ENCODE data around the gene MUS81. TPM values are rescaled to one million over a fixed set of nuclear protein-coding genes. Genes with fewer than 3 reads are reported as not detected.
A peak's percentile ranks its signal among the peaks of the same experiment; 100 is the strongest.
"Not testable (repeated sequence)": the region's sequence is repeated elsewhere in the genome, so short reads cannot be mapped to it uniquely, and the experiment has no call there.

The MUS81 gene
- total and polyA plus RNA-seq, 4 donors = 40.7 to 102 (median 61.9) TPM

DNA sequence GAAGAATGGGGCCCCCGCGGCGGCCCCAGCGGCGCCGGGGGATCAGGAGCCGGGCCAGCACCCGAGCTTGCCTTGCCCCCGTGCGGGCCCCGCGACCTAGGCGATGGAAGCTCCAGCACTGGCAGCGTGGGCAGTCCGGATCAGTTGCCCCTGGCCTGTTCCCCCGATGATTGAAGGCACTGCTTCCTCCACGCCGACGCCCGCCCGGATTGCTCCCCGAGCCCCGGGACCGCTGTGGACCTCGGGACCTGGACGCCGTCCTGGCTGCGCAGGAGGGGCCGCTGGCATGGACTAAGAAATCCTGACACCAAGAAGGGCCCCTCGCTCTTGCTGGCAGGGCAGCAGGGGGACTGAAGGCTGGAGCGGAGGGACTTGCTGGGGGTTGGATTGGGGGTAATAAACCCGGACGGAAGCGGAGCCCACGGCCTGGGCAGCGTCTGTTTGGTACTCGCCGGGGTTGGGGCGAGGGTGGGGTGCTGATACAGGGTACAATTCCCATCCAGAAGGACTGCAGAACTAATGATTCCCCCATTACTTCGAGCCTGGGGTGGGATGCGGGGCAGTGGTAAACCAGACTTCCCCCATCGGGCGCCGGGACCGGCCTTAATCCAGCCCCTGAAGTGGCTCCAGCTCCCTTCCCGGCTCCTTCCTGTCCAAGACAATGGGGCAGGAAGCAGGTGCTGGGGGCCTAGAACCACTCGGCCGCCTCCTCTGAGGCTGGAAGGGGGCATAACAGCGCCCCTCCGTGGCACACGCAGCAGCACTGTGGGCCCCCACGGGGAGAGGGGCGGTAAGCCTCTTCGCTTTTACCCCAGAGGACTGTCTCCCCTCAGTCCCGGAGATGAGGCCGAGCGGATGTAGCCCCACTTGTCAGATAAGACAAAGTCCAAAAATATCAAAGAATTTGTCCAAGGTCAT is 31.2 kb downstream of the MUS81 start:
- DNase-seq (peak in 1 of 2 donors; percentile 62), ATAC-seq (ENCODE audit: low FRiP score) (no peak)

DNA sequence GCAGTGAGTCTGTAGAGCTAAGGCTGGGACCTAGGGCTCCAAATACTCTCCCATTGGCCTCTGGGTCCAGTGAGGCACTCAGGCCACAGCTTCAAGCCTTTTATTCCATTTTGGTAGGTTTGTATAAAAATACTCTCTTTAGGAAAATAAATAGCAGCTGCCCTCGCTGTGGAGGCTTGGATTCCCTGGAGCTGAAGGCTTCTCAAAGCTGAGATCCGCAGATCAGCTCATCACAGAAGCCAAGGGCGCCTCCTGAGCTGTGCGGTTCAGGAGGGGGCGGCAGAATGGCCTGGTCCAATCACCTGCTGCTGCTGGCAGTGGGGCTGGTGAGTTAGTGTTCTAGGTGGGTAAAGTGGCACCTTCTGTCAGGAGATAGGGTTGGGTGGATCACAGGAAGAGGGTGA is 31.9 kb downstream of the MUS81 start:
- H3K36me3 ChIP-seq (ENCODE audit: control insufficient read depth in 1 of 2, insufficient read depth in 2 of 2, low read length in 1 of 2); ATAC-seq (ENCODE audit: low FRiP score); H3K4me3 ChIP-seq (ENCODE audit: low read length in 2 of 2); DNase-seq; H3K27me3 ChIP-seq (ENCODE audit: control insufficient read depth in 1 of 2, insufficient read depth in 2 of 2, low read length in 1 of 2); intact Hi-C loops (cut with DNase I); H3K4me1 ChIP-seq (ENCODE audit: control insufficient read depth in 1 of 2, insufficient read depth in 2 of 2, low read length in 2 of 2); H3K9me3 ChIP-seq (ENCODE audit: control insufficient read depth, low read length): not testable (repeated sequence)
- 60% methylated on average over 5 of the region's 5 CpGs for WGBS, 2 donors
- H3K27ac ChIP-seq (ENCODE audit: low read depth in 1 of 2, low read length in 2 of 2) = peak overlapping the region in 1 of 2 donors; percentile 98

More for the DNA sequence above, 31.2 kb downstream of the MUS81 start:
- H3K4me3 ChIP-seq (ENCODE audit: low read length in 2 of 2) = peak overlapping the region; percentile 35 to 58
- H3K4me1 ChIP-seq (ENCODE audit: control insufficient read depth in 1 of 2, insufficient read depth in 2 of 2, low read length in 2 of 2) = peaks cover 0 to 3% of the 10 kb centered on the region in 2 donors
- H3K9me3 ChIP-seq (ENCODE audit: control insufficient read depth, low read length) = no peaks in the 10 kb centered on the region
- WGBS, 2 donors = 2 to 3% methylated on average over 55 to 57 of the region's 57 CpGs
- no peaks in the 10 kb centered on the region for H3K36me3 ChIP-seq (ENCODE audit: control insufficient read depth in 1 of 2, insufficient read depth in 2 of 2, low read length in 1 of 2)
- H3K27me3 ChIP-seq (ENCODE audit: control insufficient read depth in 1 of 2, insufficient read depth in 2 of 2, low read length in 1 of 2) = peaks cover 0 to 5% of the 10 kb centered on the region in 2 donors
- H3K27ac ChIP-seq (ENCODE audit: low read depth in 1 of 2, low read length in 2 of 2) = peak overlapping the region; percentile 15 to 98
- intact Hi-C loops (cut with DNase I) = no loop called here

- H3K9me3 ChIP-seq (ENCODE audit: control insufficient read depth, low read length) = no peaks in the 10 kb centered on the region
- 75 to 76% methylated on average over 10 of the region's 10 CpGs for WGBS, 2 donors
- ATAC-seq (ENCODE audit: low FRiP score) (no peak), DNase-seq (no peak)
- H3K27me3 ChIP-seq (ENCODE audit: control insufficient read depth in 1 of 2, insufficient read depth in 2 of 2, low read length in 1 of 2) = peaks cover 0 to 5% of the 10 kb centered on the region in 2 donors
- H3K4me1 ChIP-seq (ENCODE audit: control insufficient read depth in 1 of 2, insufficient read depth in 2 of 2, low read length in 2 of 2) = no peaks in the 10 kb centered on the region
- no peaks in the 10 kb centered on the region for H3K36me3 ChIP-seq (ENCODE audit: control insufficient read depth in 1 of 2, insufficient read depth in 2 of 2, low read length in 1 of 2)
- peak overlapping the region in 1 of 2 donors; percentile 11 for H3K27ac ChIP-seq (ENCODE audit: low read depth in 1 of 2, low read length in 2 of 2)
- no peak overlapping the region for H3K4me3 ChIP-seq (ENCODE audit: low read length in 2 of 2)
- intact Hi-C loops (cut with DNase I) = no loop called here
Observed at GRCh38 chr11:65892661-65893317, 32.6 kb downstream of the MUS81 start.

- H3K36me3 ChIP-seq (ENCODE audit: control insufficient read depth in 1 of 2, insufficient read depth in 2 of 2, low read length in 1 of 2) = no peaks in the 10 kb centered on the region
- DNase-seq = peak; percentile 75 to 82
- ATAC-seq (ENCODE audit: low FRiP score) = no peak
- 85 to 96% methylated on average over 16 of the region's 16 CpGs for WGBS, 2 donors
- H3K27me3 ChIP-seq (ENCODE audit: control insufficient read depth in 1 of 2, insufficient read depth in 2 of 2, low read length in 1 of 2) = peaks cover 0 to 5% of the 10 kb centered on the region in 2 donors
- no peak overlapping the region for H3K4me3 ChIP-seq (ENCODE audit: low read length in 2 of 2)
- no peaks in the 10 kb centered on the region for H3K9me3 ChIP-seq (ENCODE audit: control insufficient read depth, low read length)
- no peaks in the 10 kb centered on the region for H3K4me1 ChIP-seq (ENCODE audit: control insufficient read depth in 1 of 2, insufficient read depth in 2 of 2, low read length in 2 of 2)
- intact Hi-C loops (cut with DNase I) = no loop called here
- peak overlapping the region in 1 of 2 donors; percentile 77 for H3K27ac ChIP-seq (ENCODE audit: low read depth in 1 of 2, low read length in 2 of 2)
Observed at GRCh38 chr11:65894034-65894591, 33.9 kb downstream of the MUS81 start.

- no peak for DNase-seq
- 93 to 96% methylated on average over 5 of the region's 5 CpGs for WGBS, 2 donors
- no peak for ATAC-seq (ENCODE audit: low FRiP score)
- H3K4me1 ChIP-seq (ENCODE audit: control insufficient read depth in 1 of 2, insufficient read depth in 2 of 2, low read length in 2 of 2) = no peaks in the 10 kb centered on the region
- no peak overlapping the region for H3K27ac ChIP-seq (ENCODE audit: low read depth in 1 of 2, low read length in 2 of 2)
- intact Hi-C loops (cut with DNase I) = no loop called here
- no peak overlapping the region for H3K4me3 ChIP-seq (ENCODE audit: low read length in 2 of 2)
- no peaks in the 10 kb centered on the region for H3K9me3 ChIP-seq (ENCODE audit: control insufficient read depth, low read length)
- no peaks in the 10 kb centered on the region for H3K36me3 ChIP-seq (ENCODE audit: control insufficient read depth in 1 of 2, insufficient read depth in 2 of 2, low read length in 1 of 2)
- peaks cover 0 to 5% of the 10 kb centered on the region in 2 donors for H3K27me3 ChIP-seq (ENCODE audit: control insufficient read depth in 1 of 2, insufficient read depth in 2 of 2, low read length in 1 of 2)
Observed at GRCh38 chr11:65895482-65895981, 35.3 kb downstream of the MUS81 start.

DNA sequence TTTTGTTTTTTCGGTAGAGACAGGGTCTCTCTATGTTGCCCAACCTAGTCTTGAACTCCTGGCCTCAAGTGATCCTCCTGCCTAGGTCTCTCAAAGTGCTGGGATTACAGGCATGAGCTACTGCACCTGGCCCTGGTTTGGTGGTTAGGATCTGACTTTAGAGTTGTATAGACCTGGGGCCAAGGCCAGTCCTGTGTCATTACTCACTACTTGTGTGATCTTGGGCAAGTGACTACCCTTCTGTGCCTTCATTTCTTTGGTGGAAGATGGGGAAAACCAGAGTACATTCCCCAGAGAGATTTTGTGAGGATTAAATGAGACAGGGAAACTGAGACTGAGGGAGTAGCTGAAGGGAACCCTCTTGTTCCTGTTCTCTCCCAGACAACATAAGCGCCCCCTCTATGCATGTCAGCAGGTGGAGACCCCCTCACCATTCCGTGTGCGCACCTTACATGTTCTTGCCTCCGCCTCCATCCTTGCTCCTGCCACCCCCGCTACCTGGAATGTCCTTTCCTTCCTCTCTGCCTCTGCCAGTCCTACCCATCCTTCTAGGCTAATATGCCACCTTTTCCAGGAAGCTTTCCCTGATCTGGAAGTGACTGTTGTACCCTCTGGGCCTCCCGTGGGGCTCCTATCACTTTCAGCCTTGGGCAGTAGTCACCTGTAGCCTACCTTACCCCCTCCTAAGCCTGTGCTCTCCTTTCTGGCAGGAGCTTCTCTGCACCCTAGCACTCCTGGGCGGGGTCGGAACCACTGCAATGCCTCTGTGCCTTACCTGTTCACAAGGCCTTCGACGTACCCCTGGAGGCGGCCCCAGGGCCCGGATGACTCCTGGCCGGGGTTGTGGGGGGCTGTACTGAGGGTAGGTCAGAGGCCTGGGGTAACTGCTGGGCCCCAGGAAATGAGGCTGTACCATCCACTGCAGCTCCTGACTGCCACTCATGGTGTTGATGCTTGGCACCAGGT is 36.1 kb downstream of the MUS81 start:
- no peak overlapping the region for H3K4me3 ChIP-seq (ENCODE audit: low read length in 2 of 2)
- no peak for DNase-seq
- no peak for ATAC-seq (ENCODE audit: low FRiP score)
- peak overlapping the region in 1 of 2 donors; percentile 30 for H3K27ac ChIP-seq (ENCODE audit: low read depth in 1 of 2, low read length in 2 of 2)
- H3K36me3 ChIP-seq (ENCODE audit: control insufficient read depth in 1 of 2, insufficient read depth in 2 of 2, low read length in 1 of 2) = no peaks in the 10 kb centered on the region
- intact Hi-C loops (cut with DNase I) = no loop called here
- 94% methylated on average over 14 of the region's 14 CpGs for WGBS, 2 donors
- no peaks in the 10 kb centered on the region for H3K9me3 ChIP-seq (ENCODE audit: control insufficient read depth, low read length)
- peaks cover 0 to under 1% of the 10 kb centered on the region in 2 donors for H3K27me3 ChIP-seq (ENCODE audit: control insufficient read depth in 1 of 2, insufficient read depth in 2 of 2, low read length in 1 of 2)
- H3K4me1 ChIP-seq (ENCODE audit: control insufficient read depth in 1 of 2, insufficient read depth in 2 of 2, low read length in 2 of 2) = no peaks in the 10 kb centered on the region

- ATAC-seq (ENCODE audit: low FRiP score) (no peak), DNase-seq (no peak)
- Histone ChIP-seq H3K4me1 (ENCODE audit: control insufficient read depth in 1 of 2, insufficient read depth in 2 of 2, low read length in 2 of 2) (no peaks in the 10 kb centered on the region), H3K36me3 (ENCODE audit: control insufficient read depth in 1 of 2, insufficient read depth in 2 of 2, low read length in 1 of 2) (no peaks in the 10 kb centered on the region), H3K9me3 (ENCODE audit: control insufficient read depth, low read length) (no peaks in the 10 kb centered on the region), H3K27ac (ENCODE audit: low read depth in 1 of 2, low read length in 2 of 2) (peak overlapping the region in 1 of 2 donors; percentile 30), H3K4me3 (ENCODE audit: low read length in 2 of 2) (no peak overlapping the region), H3K27me3 (ENCODE audit: control insufficient read depth in 1 of 2, insufficient read depth in 2 of 2, low read length in 1 of 2) (no peaks in the 10 kb centered on the region)
- 54 to 63% methylated on average over 4 of the region's 4 CpGs for WGBS, 2 donors
- intact Hi-C loops (cut with DNase I) = no loop called here
Observed at GRCh38 chr11:65897020-65897471, 36.8 kb downstream of the MUS81 start.
